Body of pancreas (tissue), 4 donors: Measurements from ENCODE around the gene ST3GAL6. TPM values are rescaled to one million over a fixed set of nuclear protein-coding genes. Genes with fewer than 3 reads are reported as not detected.

Source experiments
- ATAC-seq: fragments of 150-250 bp; one replicate; pipeline ENCODE4 v1.9.1; 2016
- DNase-seq, 4 donors: peaks; one replicate each; pipeline ENCODE4 v3.0.0-alpha.2; 2019
- H3K27ac ChIP-seq, 4 donors: fragments of 200-600 bp; sonication (generic); 1 replicate in 3 of 4; 2 replicates in 1 of 4; pipeline versions ENCODE4 v1.5.1 to v1.6.1; 2016 to 2019; ENCODE audit warnings: mild to moderate bottlenecking in 1 of 4, mixed read lengths in 1 of 4, moderate library complexity in 1 of 4
- H3K27me3 ChIP-seq, 2 donors: fragments of 200-600 bp; sonication (generic); one replicate each; pipeline ENCODE4 v1.6.0; 2016; ENCODE audit warnings: mild to moderate bottlenecking in 1 of 2
- H3K36me3 ChIP-seq, 2 donors: fragments of 200-600 bp; sonication (generic); replicated peaks in 1 of 2; 2 replicates each; pipeline ENCODE4 v1.5.1; 2016; ENCODE audit warnings: low read depth in 2 of 2; ENCODE audit not compliant: insufficient read depth in 1 of 2
- H3K4me1 ChIP-seq: fragments of 200-600 bp; sonication (generic); one replicate; pipeline ENCODE4 v1.6.0; 2016
- H3K4me3 ChIP-seq, 2 donors: fragments of 200-600 bp; sonication (generic); 1 replicate in 1 of 2; 2 replicates in 1 of 2; pipeline ENCODE4 v1.5.1; 2016 to 2019
- H3K9me3 ChIP-seq, 3 donors: fragments of 200-600 bp; sonication (generic); 1 replicate in 2 of 3; 2 replicates in 1 of 3; pipeline ENCODE4 v1.5.1; 2016
- CTCF ChIP-seq, 7 experiments: fragments of 450-650 bp in 4 of 7; fragments of 200-600 bp in 3 of 7; sonication (generic) in 3 of 7; IDR thresholded peaks; one replicate each; pipeline ENCODE4 v1.5.1; 2016 to 2019; ENCODE audit warnings: antibody characterized with exemption in 7 of 7
- POLR2A ChIP-seq, 3 donors: fragments of 450-650 bp; IDR thresholded peaks; one replicate each; pipeline ENCODE4 v1.6.1; 2016; ENCODE audit warnings: antibody characterized with exemption in 3 of 3, mild to moderate bottlenecking in 2 of 3
- WGBS, 2 donors: methylation state at CpG; one replicate each; pipeline ENCODE4 v1.1.5; 2017; 5-methylcytosine and 5-hydroxymethylcytosine counted together
- intact Hi-C: fragments of 100-400 bp; cut with DNase I; formaldehyde crosslinking; loops from one replicate; pipeline ENCODE4 v1.15.1; 2023
- total RNA-seq, 2 donors: library from RNA; depleted of rRNA; stranded (reverse); fragments of >200 nt; gene quantifications; one replicate each; pipeline ENCODE4 v1.1.0, GENCODE V29; 2016

Gene ST3GAL6
- total RNA-seq, 2 donors from 2014 or later: 8.0 to 35.3 TPM

GRCh38 chr3:98750276-98750919 lies 12.7 kb upstream of the ST3GAL6 start:
- Histone ChIP-seq H3K27ac (no peak overlapping the region), H3K4me3 (no peak overlapping the region), H3K4me1 (peaks cover 6% of the 10 kb centered on the region), H3K36me3 (no peaks in the 10 kb centered on the region), H3K9me3 (no peaks in the 10 kb centered on the region), H3K27me3 (no peaks in the 10 kb centered on the region)
- TF ChIP-seq POLR2A (IDR thresholded peaks at IDR 0.05) (no peak), CTCF (IDR thresholded peaks at IDR 0.05) (no peak)
- intact Hi-C loops: no loop called here
- ATAC-seq (peak; percentile 58), DNase-seq (no peak)
- 57 to 76% methylated on average over 1 of the region's 1 CpG for WGBS, 2 donors

GRCh38 chr3:98754483-98754882 lies 8.7 kb upstream of the ST3GAL6 start:
- intact Hi-C loops: no loop called here

GRCh38 chr3:98755601-98756000 lies 7.5 kb upstream of the ST3GAL6 start:
- Histone ChIP-seq H3K4me3 (no peak overlapping the region), H3K36me3 (no peaks in the 10 kb centered on the region), H3K9me3 (no peaks in the 10 kb centered on the region), H3K4me1 (peaks cover 9% of the 10 kb centered on the region), H3K27me3 (no peaks in the 10 kb centered on the region), H3K27ac (no peak overlapping the region)
- TF ChIP-seq CTCF (IDR thresholded peaks at IDR 0.05) (no peak), POLR2A (IDR thresholded peaks at IDR 0.05) (no peak)
- no peak for ATAC-seq
- 55 to 57% methylated on average over 4 of the region's 4 CpGs for WGBS, 2 donors
- intact Hi-C loops: no loop called here
- no peak for DNase-seq

More at GRCh38 chr3:98754483-98754882, 8.7 kb upstream of the ST3GAL6 start:
- DNase-seq (no peak), ATAC-seq (no peak)
- Histone ChIP-seq H3K4me1 (peaks cover 14% of the 10 kb centered on the region), H3K9me3 (no peaks in the 10 kb centered on the region), H3K27ac (no peak overlapping the region), H3K36me3 (no peaks in the 10 kb centered on the region), H3K4me3 (no peak overlapping the region), H3K27me3 (no peaks in the 10 kb centered on the region)
- TF ChIP-seq CTCF (IDR thresholded peaks at IDR 0.05) (no peak), POLR2A (IDR thresholded peaks at IDR 0.05) (no peak)
- 39 to 41% methylated on average over 3 of the region's 3 CpGs for WGBS, 2 donors

GRCh38 chr3:98759629-98760028 lies 3.5 kb upstream of the ST3GAL6 start:
- H3K4me1 ChIP-seq: peaks cover 13% of the 10 kb centered on the region
- DNase-seq (no peak), ATAC-seq (no peak)
- TF ChIP-seq CTCF (IDR thresholded peaks at IDR 0.05) (no peak), POLR2A (IDR thresholded peaks at IDR 0.05) (no peak)
- no peaks in the 10 kb centered on the region for H3K36me3 ChIP-seq
- WGBS, 2 donors: 88 to 90% methylated on average over 2 of the region's 2 CpGs
- no peak overlapping the region for H3K27ac ChIP-seq
- intact Hi-C loops: no loop called here
- no peak overlapping the region for H3K4me3 ChIP-seq
- no peaks in the 10 kb centered on the region for H3K9me3 ChIP-seq
- no peaks in the 10 kb centered on the region for H3K27me3 ChIP-seq

- WGBS, 2 donors: 67 to 72% methylated on average over 2 of the region's 2 CpGs
- DNase-seq (no peak), ATAC-seq (no peak)
- Histone ChIP-seq H3K36me3 (no peaks in the 10 kb centered on the region), H3K4me3 (no peak overlapping the region), H3K4me1 (peaks cover 14% of the 10 kb centered on the region), H3K27me3 (no peaks in the 10 kb centered on the region), H3K9me3 (no peaks in the 10 kb centered on the region), H3K27ac (peak overlapping the region in 1 of 4 donors; percentile 63)
- TF ChIP-seq POLR2A (IDR thresholded peaks at IDR 0.05) (no peak), CTCF (IDR thresholded peaks at IDR 0.05) (no peak)
- intact Hi-C loops: no loop called here
These were observed 1.4 kb upstream of the ST3GAL6 start for GRCh38 chr3:98761643-98762229.
